ENCODE results near the gene NR6A1. TPM values are rescaled to one million over a fixed set of nuclear protein-coding genes. Genes with fewer than 3 reads are reported as not detected.

The NR6A1 gene
- total and polyA plus RNA-seq, 2 of the 13 experiments (the other 11 are each of a cell fraction or from before 2014, with no cell fraction given): 28.1 to 31.5 TPM

- TF ChIP-seq CEBPZ (IDR thresholded peaks at IDR 0.05; ENCODE audit: low read length): no peak
- 0 out of 2 replicates have a peak, but pooled peaks have one; percentile 13 for TF ChIP-seq CCDC6 (CRISPR knock-in tag; IDR thresholded peaks at IDR 0.05)
- TF ChIP-seq, protein P1, sequence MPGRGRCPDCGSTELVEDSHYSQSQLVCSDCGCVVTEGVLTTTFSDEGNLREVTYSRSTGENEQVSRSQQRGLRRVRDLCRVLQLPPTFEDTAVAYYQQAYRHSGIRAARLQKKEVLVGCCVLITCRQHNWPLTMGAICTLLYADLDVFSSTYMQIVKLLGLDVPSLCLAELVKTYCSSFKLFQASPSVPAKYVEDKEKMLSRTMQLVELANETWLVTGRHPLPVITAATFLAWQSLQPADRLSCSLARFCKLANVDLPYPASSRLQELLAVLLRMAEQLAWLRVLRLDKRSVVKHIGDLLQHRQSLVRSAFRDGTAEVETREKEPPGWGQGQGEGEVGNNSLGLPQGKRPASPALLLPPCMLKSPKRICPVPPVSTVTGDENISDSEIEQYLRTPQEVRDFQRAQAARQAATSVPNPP (CRISPR knock-in tag; IDR thresholded peaks at IDR 0.05): no peak
- TF ChIP-seq RAD21 (CRISPR knock-in tag; IDR thresholded peaks at IDR 0.05): 0 out of 2 replicates have a peak, but pooled peaks have one; percentile 4
- TF ChIP-seq ETV5 (CRISPR knock-in tag; IDR thresholded peaks at IDR 0.05; ENCODE audit: borderline replicate concordance): 0 out of 2 replicates have a peak, but pooled peaks have one; percentile 13
- no peak for TF ChIP-seq MEIS1 (CRISPR knock-in tag; IDR thresholded peaks at IDR 0.05; ENCODE audit: borderline replicate concordance)
- TF ChIP-seq ZNF891 (CRISPR knock-in tag; IDR thresholded peaks at IDR 0.05): 0 out of 2 replicates have a peak, but pooled peaks have one; percentile 30
- peak; percentile 15; the same call in 1 of the 2 replicates for TF ChIP-seq ZNF687 (CRISPR knock-in tag; IDR thresholded peaks at IDR 0.05)
- TF ChIP-seq ZNF180 (CRISPR knock-in tag; IDR thresholded peaks at IDR 0.05; ENCODE audit: borderline replicate concordance, low read depth): no peak
These were observed 39.7 kb upstream of the NR6A1 start (continued) for GRCh38 chr9:124810663-124811355.
